GM12875 (cell line): ENCODE results near the gene STYXL2.

Experiments used
- H3K4me3 ChIP-seq: one replicate; pipeline ENCODE4 v1.5.1; 2011; ENCODE audit warnings: low read depth, low read length, control low read depth
- TF ChIP-seq, protein P1 (sequence below): IDR thresholded peaks from 2 replicates; pipeline ENCODE4 v1.5.1; 2011; ENCODE audit warnings: low read depth, mild to moderate bottlenecking, control low read depth, inconsistent platforms, low read length, moderate library complexity, borderline replicate concordance; ENCODE audit not compliant: insufficient read depth

STYXL2 gene

GRCh38 chr1:167065471-167065870, 28.4 kb upstream of the STYXL2 start:
- TF ChIP-seq, protein P1, sequence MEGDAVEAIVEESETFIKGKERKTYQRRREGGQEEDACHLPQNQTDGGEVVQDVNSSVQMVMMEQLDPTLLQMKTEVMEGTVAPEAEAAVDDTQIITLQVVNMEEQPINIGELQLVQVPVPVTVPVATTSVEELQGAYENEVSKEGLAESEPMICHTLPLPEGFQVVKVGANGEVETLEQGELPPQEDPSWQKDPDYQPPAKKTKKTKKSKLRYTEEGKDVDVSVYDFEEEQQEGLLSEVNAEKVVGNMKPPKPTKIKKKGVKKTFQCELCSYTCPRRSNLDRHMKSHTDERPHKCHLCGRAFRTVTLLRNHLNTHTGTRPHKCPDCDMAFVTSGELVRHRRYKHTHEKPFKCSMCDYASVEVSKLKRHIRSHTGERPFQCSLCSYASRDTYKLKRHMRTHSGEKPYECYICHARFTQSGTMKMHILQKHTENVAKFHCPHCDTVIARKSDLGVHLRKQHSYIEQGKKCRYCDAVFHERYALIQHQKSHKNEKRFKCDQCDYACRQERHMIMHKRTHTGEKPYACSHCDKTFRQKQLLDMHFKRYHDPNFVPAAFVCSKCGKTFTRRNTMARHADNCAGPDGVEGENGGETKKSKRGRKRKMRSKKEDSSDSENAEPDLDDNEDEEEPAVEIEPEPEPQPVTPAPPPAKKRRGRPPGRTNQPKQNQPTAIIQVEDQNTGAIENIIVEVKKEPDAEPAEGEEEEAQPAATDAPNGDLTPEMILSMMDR = no peak
- H3K4me3 ChIP-seq = no peak overlapping the region

- H3K4me3 ChIP-seq = peak overlapping the region; percentile 11
- TF ChIP-seq, protein P1 = peak; percentile 95
Observed at GRCh38 chr1:167066333-167067122, 27.3 kb upstream of the STYXL2 start.

DNA sequence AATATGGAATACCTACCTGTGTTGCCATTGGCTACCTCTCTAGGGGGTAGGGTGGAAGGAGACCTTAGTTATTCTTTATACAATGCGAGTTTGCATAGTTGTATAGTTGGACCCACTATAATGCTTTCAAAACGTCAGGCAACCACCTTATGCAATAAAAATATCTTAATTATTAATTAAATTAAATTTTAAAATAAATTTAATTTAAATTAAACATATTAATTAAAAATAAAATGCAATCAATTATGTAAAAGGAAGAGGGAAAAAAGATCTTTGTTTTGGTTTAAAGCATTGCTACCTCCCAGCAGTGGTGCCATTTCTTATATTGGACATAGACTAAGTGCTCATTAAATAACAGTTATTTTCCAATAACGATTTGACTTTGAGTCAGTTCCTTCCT, 26.0 kb upstream of the STYXL2 start:
- H3K4me3 ChIP-seq = no peak overlapping the region

GRCh38 chr1:167068761-167069160, 25.1 kb upstream of the STYXL2 start:
- no peak overlapping the region for H3K4me3 ChIP-seq
- TF ChIP-seq, protein P1 = no peak

More for the DNA sequence above, 26.0 kb upstream of the STYXL2 start:
- TF ChIP-seq, protein P1 = no peak

- H3K4me3 ChIP-seq = no peak overlapping the region
- TF ChIP-seq, protein P1 = no peak
Observed at GRCh38 chr1:167071286-167071685, 22.6 kb upstream of the STYXL2 start.

DNA sequence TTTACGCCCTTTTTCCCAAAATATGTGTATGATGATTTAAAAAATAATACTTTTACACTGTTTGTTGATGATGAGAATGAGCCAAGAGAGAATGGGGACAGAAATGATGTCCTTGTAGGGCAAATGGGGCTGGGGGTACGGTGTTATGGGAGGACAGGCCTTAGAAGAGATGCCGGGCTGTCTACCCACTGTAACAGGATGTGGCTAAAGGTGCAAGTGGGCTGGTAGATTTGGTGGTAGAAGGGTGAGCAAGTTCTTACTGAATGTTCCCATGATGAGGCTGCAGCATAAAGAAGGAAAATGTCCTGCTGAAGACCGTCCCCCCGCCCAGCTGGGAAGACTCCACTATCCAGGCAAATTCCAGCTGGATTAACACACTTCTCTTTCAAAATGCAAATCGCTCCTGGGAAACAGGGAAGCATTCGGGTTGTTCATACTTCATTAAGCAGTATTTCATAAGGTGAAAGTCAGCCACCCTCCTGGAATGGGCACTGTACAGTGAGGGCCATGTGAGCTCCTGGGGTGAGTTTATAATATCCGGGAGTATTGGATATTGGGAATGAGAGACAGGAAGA, 17.7 kb upstream of the STYXL2 start:
- H3K4me3 ChIP-seq = no peak overlapping the region
- TF ChIP-seq, protein P1 = no peak
